ENCODE measurements around the gene GSKIP. TPM values are rescaled to one million over a fixed set of nuclear protein-coding genes. Genes with fewer than 3 reads are reported as not detected.

GSKIP gene
- total RNA-seq: 10 to 100 TPM; 21.8 to 21.9 TPM

DNA sequence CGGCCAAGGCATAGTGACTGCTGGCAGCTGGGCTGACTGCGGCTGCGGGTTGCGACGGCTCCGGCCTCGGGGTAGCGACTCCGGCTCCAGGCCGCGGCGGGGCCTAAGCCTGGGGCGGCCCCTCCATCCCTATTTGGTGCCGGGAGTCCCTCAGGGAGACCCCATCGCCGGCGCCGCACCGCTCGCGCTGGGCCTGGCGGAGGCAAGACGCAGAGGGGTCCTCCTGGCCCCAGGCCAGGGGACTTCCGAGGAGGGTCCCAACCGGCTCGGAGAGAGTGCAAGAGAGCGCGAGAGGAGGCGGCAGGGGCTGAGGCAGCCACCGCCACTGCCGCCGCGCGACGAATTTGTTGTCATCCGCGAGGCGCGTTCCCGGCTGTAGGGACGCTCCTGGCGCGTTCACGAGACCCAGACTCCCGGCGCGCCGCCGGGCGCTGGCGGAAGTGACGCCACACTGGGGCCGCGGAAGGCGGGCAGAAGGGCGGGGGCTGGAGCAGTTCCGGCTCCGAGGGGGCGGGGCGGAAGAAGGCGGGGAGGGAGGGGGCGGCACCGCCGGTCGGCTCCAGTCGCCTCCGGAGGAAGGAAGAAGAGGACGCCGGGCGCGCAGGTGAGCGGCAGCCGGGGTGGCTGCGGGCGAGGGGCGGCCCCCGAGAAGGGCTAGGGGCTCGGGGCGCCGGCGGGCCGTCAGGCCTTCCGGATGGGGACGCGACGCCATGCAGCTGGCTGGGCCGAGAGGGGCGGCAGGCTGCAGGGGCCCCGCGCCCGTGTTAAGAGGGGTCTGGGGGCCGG, at the start of gene GSKIP, which contains the start of gene ATG2B:
Gene GSKIP (plus strand): TSS at position 562 of the 786 bp plus-strand sequence. CDS start 18,722 bp downstream, outside the sequence.
Gene ATG2B (minus strand): TSS at position 377 of the 786 bp plus-strand sequence. CDS start 365 bp downstream, at position 12.
- H3K27ac Mint-ChIP-seq: peak within 1 kb of the TSS; percentile 91
- intact Hi-C loops (cut with micrococcal nuclease): loop anchor here (2.0 to 5.0 kb wide), 2 partner anchors 30 to 139 kb away; partner anchors contain the start of genes AK7 and PAPOLA
- POLR2A ChIA-PET: interaction anchor here (1.0 to 1.3 kb wide), 3 partner anchors 16 to 140 kb away, joined by 3 to 12 read pairs (median 3); partner anchors contain the start of gene AK7
- H3K36me3 Mint-ChIP-seq (ENCODE audit: low read depth): peaks cover 7% of the 10 kb centered on the region
- CTCF ChIA-PET: no interaction called here
- H3K4me3 Mint-ChIP-seq: peak within 1 kb of the TSS; percentile 88
- no peaks in the 10 kb centered on the region for H3K27me3 Mint-ChIP-seq
- TF ChIP-seq CTCF (IDR thresholded peaks at IDR 0.05): no peak
- H3K9me3 Mint-ChIP-seq: no peaks in the 10 kb centered on the region
- peak; percentile 96 for DNase-seq
- peaks cover 49% of the 10 kb centered on the region for H3K4me1 Mint-ChIP-seq (ENCODE audit: low read depth)
- peak; percentile 81 for ATAC-seq

DNA sequence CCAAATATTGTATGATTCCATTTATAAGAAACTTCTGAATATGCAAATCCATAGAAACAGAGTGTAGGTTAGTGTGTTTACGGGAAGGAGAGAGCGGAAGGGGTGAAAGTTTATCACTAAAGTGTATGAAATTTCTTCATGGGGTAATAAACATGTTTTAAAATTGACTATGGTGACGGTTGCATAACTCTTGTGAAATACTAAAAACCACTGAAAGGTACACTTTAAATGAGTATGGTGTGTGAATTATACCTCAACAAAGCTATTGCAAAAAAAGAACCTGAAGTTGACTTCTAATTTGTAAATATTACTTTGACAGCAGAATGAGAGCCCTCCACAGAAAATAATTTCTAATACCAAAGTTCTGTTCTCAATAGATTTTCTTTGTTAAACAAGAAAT, 47.2 kb upstream of the GSKIP start:
- no peaks in the 10 kb centered on the region for H3K4me1 Mint-ChIP-seq (ENCODE audit: low read depth)
- ChIA-PET POLR2A (no interaction called here), CTCF (no interaction called here)
- peaks cover 29% of the 10 kb centered on the region for H3K36me3 Mint-ChIP-seq (ENCODE audit: low read depth)
- no peaks in the 10 kb centered on the region for H3K9me3 Mint-ChIP-seq
- H3K27me3 Mint-ChIP-seq: no peaks in the 10 kb centered on the region
- intact Hi-C loops (cut with micrococcal nuclease): no loop called here
- no peak overlapping the region for H3K27ac Mint-ChIP-seq
- H3K4me3 Mint-ChIP-seq: no peak overlapping the region
- TF ChIP-seq CTCF (IDR thresholded peaks at IDR 0.05): no peak
- no peak for DNase-seq
- ATAC-seq: no peak

DNA sequence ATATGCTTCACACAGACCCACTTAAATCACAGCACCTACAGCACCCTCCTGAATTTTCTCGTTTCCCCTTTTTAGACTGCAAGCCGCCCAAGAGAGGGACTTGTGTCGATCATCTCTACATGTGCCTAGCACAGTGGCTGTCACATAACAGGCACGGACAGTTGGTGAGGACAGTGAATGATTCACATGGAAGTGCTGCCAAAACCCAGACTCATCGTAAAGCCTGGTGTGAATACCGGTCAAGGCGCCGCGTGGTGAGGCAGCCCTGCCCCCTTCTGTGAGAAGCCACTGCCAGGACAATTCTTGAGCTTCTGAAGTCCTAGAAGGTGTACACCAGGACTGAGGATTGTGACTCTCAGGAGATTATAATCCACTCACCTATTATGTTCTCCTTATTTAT, 44.5 kb upstream of the GSKIP start:
- Mint-ChIP-seq H3K9me3 (no peaks in the 10 kb centered on the region), H3K4me3 (no peak overlapping the region), H3K4me1 (ENCODE audit: low read depth) (no peaks in the 10 kb centered on the region), H3K27me3 (no peaks in the 10 kb centered on the region), H3K27ac (no peak overlapping the region), H3K36me3 (ENCODE audit: low read depth) (peaks cover 32% of the 10 kb centered on the region)
- intact Hi-C loops (cut with micrococcal nuclease): no loop called here
- ATAC-seq (no peak), DNase-seq (no peak)
- no peak for TF ChIP-seq CTCF (IDR thresholded peaks at IDR 0.05)
- ChIA-PET CTCF (no interaction called here), POLR2A (no interaction called here)

GRCh38 chr14:96320605-96321004, 42.7 kb upstream of the GSKIP start:
- no peaks in the 10 kb centered on the region for H3K27me3 Mint-ChIP-seq
- H3K27ac Mint-ChIP-seq: no peak overlapping the region
- no peak for TF ChIP-seq CTCF (IDR thresholded peaks at IDR 0.05)
- ATAC-seq: no peak
- ChIA-PET CTCF (no interaction called here), POLR2A (no interaction called here)
- H3K36me3 Mint-ChIP-seq (ENCODE audit: low read depth): peaks cover 31% of the 10 kb centered on the region
- no peaks in the 10 kb centered on the region for H3K9me3 Mint-ChIP-seq
- no peaks in the 10 kb centered on the region for H3K4me1 Mint-ChIP-seq (ENCODE audit: low read depth)
- H3K4me3 Mint-ChIP-seq: no peak overlapping the region
- DNase-seq: no peak
- intact Hi-C loops (cut with micrococcal nuclease): no loop called here

DNA sequence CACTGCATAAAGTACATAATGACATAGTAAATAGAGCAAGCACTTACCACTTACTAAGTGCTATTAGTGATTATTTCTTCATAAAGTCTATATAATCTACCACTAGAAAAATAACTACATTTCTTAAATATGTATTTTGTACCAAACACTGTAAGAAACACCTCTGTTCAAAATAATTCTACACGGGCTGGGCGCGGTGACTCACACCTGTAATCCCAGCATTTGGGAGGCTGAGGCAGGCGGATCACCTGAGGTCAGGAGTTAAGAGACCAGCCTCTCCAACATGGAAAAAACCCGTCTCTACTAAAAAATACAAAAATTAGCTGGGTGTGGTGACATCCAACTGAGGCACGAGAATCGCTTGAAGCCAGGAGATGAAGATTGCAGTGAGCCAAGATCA, 39.1 kb upstream of the GSKIP start:
- no peak overlapping the region for H3K4me3 Mint-ChIP-seq
- DNase-seq: no peak
- no peaks in the 10 kb centered on the region for H3K4me1 Mint-ChIP-seq (ENCODE audit: low read depth)
- H3K9me3 Mint-ChIP-seq: no peaks in the 10 kb centered on the region
- no peak overlapping the region for H3K27ac Mint-ChIP-seq
- no peak for TF ChIP-seq CTCF (IDR thresholded peaks at IDR 0.05)
- no peak for ATAC-seq
- H3K36me3 Mint-ChIP-seq (ENCODE audit: low read depth): peaks cover 19% of the 10 kb centered on the region
- ChIA-PET CTCF (no interaction called here), POLR2A (no interaction called here)
- H3K27me3 Mint-ChIP-seq: no peaks in the 10 kb centered on the region
- intact Hi-C loops (cut with micrococcal nuclease): no loop called here

Measured in activated CD8-positive, alpha-beta T cell treated with anti-CD3 and anti-CD28 coated beads for 36 hours (primary cell).